Left renal cortex interstitium (tissue), 4 donors: ENCODE results near the gene GFI1B. TPM values are rescaled to one million over a fixed set of nuclear protein-coding genes. Genes with fewer than 3 reads are reported as not detected.
"Not testable (repeated sequence)": the region's sequence is repeated elsewhere in the genome, so short reads cannot be mapped to it uniquely, and the experiment has no call there.

ENCODE experiments used
- DNase-seq, 4 donors: peaks; one replicate each; pipeline ENCODE4 v3.0.0-alpha.2; 2013; ENCODE audit warnings: low read depth in 4 of 4, low spot score in 2 of 4, missing footprints in 1 of 4
- polyA plus RNA-seq, 4 donors: library from polyadenylated mRNA; unstranded; fragments of 120-200 nt; gene quantifications; one replicate each; pipeline ENCODE4 v1.2.1, GENCODE V29; 2013; ENCODE audit not compliant: insufficient read length in 4 of 4

The GFI1B gene
- polyA plus RNA-seq, 4 donors = 0.71 to 1.0 (median 0.91) TPM

DNA sequence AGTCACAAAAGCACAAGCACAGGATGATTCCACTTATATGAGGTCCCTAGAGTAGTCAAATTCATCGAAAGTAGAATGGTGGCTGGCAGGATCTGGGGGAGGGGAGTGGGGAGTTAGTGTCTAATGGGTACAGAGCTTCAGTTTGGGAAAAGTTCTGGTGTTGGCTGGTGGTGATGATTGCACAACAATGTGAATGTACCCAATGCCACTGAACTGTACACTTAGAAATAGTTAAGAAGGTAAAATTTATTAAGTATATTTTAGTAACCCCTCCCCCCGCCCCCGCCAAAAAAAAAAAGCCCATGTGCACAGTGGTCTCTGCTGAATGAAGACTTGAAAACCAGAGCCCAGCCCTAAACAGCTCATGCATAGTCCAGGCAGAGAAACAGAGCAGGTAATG, 27.5 kb downstream of the GFI1B start:
- no peak for DNase-seq

- no peak for DNase-seq
Measured at GRCh38 chr9:133006731-133007352, 28.3 kb downstream of the GFI1B start.

DNA sequence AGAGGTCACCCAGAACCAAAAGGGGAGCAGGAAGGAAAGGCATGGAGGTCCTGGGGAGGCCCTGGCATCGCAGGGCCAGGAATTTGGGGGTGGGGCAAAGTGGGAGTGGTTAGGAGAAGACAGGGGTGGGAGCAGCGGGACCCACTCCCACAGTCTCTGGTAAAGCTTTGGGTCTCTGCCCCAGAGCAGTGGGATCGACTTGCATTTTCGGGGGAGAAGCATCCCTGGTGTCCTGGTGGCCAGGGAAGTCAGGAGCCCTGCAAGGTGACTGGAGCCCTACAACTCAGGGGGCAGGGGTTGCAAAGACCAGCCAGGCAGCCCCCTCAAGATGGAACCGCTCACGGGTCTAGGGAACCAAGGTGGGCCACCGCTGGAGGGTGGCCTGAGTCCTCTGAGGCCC, 29.9 kb downstream of the GFI1B start:
- no peak for DNase-seq

DNA sequence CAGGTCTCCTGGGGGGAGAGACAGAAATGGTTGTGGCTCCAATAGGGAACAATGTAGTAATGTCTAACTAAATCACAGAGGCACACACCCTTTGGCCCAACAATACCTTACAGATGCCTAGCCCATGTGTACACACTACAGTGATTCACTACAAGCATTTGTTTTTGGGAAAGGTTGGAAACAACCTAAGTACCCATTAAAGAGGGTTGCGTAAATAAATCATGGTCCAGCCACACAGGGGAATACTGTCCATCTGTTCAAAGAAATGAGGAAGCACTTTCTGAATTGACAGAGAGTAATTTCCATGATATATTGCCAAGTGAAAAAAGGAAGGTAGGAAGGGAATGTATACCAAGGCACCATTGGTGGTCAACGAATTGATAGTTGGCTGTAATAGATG, 30.3 kb downstream of the GFI1B start:
- DNase-seq = no peak

- no peak for DNase-seq
Measured at GRCh38 chr9:133009906-133010582, 31.6 kb downstream of the GFI1B start.

DNA sequence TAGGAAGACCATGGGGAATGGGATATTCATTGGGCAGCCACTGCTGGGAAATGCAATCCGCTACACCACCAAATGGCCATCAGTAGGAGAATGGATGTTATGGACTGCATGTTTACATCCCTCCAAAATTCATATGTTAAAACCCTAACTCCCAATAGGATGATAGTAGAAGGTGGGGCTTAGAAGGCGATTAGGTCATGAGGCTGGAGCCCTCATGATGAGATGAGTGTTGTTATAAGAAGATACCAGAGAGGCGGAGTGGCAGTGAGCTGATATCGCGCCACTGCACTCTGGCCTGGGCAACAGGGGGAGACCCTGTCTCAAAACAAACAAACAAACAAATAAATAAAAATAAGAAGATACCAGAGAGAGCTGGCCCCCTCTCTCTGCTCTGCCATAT, 36.2 kb downstream of the GFI1B start:
- DNase-seq = no peak

GRCh38 chr9:133023117-133023890, 44.8 kb downstream of the GFI1B start:
- no peak for DNase-seq

GRCh38 chr9:133026426-133026825, 47.9 kb downstream of the GFI1B start:
- DNase-seq = no peak

DNA sequence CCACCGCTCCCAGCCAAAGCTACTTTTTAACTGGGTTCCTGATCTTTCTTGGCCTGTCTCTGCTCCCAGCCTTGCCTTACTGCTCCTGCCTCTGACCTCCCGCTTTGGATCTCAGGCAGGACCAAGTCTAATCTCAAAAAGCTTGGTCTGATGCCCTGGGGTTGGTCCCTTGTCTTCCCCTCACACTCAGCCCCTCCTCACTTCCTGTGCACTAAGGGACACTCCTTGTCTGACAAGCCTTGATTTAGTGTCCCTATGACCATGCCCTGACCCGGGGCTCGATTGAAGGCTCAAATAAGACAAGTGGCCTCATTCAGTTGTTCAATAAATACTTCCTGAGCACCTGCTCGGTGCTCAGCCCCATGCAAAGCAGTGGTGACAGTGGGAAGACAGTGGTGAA, 48.6 kb downstream of the GFI1B start:
- DNase-seq = no peak

DNA sequence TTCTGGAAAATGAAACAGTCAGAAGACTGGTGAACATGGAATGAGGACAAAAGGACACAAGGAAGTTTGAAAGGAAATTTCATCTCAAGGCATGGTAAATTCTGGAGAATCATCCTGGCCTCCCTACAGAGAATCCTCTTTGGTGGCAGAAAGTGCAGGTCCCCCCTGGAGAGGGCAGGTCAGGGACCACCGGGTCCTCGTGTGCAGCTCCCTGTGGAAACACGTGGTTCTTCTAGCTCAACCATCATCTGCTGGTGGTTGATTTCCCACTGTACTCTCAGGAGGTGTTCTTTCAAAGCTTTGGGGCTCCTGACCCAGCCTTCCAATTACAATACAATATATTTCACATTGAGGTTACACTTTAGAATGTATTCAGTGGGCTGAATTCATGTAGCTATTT, 49.7 kb downstream of the GFI1B start:
- no peak for DNase-seq

GRCh38 chr9:133029994-133030316, 51.5 kb downstream of the GFI1B start:
- no peak for DNase-seq

DNA sequence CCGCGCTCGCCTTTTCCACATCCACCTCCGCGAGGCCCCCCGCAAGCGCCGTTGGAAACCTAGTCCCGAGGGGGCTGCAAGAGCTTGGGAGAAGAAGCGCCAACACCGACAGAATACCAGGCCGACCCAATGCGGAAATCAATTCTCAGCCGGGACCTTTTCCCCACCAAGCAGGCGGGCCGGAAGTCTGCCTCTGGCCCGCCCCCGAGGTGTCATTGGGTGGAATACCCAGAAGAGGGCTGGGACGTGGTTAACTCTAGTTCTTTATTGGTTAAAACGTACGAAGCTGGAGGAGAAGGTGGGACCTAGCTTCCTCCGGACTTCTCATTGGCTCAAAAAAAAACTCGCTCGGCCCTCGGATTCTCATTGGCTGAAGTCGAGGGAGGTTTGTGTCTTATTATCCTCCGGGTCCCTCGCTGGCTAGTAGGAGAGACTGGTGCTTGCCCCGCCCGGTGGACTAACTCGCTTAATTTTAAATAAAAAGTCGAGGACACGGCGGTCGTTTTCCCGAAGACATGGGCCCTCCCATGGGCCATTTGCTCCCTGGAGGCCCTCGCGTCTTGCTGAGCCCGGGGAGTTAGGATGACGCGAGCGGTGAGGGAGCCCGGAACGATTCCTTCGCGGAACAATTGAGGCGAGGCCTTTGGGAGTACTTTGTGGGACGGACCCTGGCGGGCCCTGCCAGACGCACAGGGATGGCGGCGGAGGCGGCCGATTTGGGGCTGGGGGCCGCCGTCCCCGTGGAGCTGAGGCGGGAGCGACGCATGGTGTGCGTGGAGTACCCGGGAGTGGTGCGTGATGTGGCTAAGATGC, 52.0 kb downstream of the GFI1B start, which contains the start of gene GTF3C5:
GTF3C5 (plus strand) TSS at position 681 of the 813 bp plus-strand sequence; CDS start at position 696, 15 bp downstream.
- DNase-seq = peak; percentile 97 to 99 (median 98)

- DNase-seq = peak in 1 of 4 donors; percentile 43
Measured at GRCh38 chr9:133031130-133031422, 52.6 kb downstream of the GFI1B start.

DNA sequence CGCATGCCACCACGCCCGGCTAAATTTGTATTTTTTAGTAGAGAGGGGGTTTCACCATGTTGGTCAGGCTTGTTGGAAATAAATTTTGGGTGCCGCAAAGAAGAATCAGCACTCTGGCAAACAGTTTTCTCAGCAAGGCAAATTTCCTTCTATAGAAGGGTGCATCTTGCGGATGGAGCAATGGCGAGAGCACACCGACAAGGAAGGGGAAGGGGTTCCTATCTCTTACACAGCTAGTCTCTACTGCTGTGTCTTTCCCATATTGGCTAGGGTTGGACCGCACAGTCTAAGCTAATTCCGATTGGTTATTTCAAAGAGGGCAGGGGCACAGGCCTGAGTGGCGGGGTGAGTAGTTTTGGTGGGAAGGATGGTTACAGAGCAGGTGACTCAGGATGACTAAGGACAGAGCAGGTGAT, 53.0 kb downstream of the GFI1B start:
- no peak for DNase-seq

DNA sequence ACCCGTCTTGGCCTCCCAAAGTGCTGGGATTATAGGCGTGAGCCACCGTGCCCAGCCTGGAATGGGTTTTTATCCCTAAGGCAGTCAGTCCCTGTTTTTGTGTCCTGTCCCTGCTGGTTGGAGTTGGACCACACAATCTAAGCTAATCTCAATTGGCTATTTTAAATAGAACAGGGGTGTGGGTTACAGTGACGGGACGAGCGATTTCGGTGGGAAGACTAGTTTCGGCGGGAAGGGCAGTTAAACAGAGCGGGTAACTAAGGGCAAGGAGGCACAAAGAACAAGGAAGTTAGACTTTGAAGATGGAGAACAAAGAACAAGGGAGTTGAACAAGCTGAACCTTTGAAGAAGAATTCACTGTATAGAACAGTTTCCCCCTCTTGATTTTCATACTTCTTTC, 53.7 kb downstream of the GFI1B start:
- DNase-seq = no peak

- DNase-seq = no peak
Measured at GRCh38 chr9:133035669-133036068, 57.2 kb downstream of the GFI1B start.

- peak in 2 of 4 donors; percentile 24 to 28 for DNase-seq
Measured at GRCh38 chr9:133037775-133038515, 59.5 kb downstream of the GFI1B start.

- not testable (repeated sequence) for DNase-seq
Measured at GRCh38 chr9:133040892-133041479, 62.5 kb downstream of the GFI1B start.
